ENCODE results near the gene NUP133.
"Not testable (repeated sequence)": the region's sequence is repeated elsewhere in the genome, so short reads cannot be mapped to it uniquely, and the experiment has no call there.

Gene NUP133

GRCh38 chr1:229478852-229479251 lies 29.3 kb downstream of the NUP133 start:
- DNase-seq (ENCODE audit: low spot score): no peak
- no peak overlapping the region for H3K27ac ChIP-seq
- POLR2A ChIA-PET (ENCODE audit: low non-redundant PET): no interaction called here
- CTCF ChIA-PET: no interaction called here
- TF ChIP-seq CTCF (conservative IDR thresholded peaks at IDR 0.05; ENCODE audit: low read depth): no peak

GRCh38 chr1:229475859-229476258 lies 32.3 kb downstream of the NUP133 start:
- DNase-seq (ENCODE audit: low spot score); POLR2A ChIA-PET (ENCODE audit: low non-redundant PET); H3K27ac ChIP-seq; CTCF ChIA-PET: not testable (repeated sequence)

GRCh38 chr1:229474509-229474908 lies 33.6 kb downstream of the NUP133 start:
- CTCF ChIA-PET: interaction anchor here (0.6 kb wide), 1 partner anchor 1281 kb away, joined by 3 read pairs; no protein-coding TSS in a partner anchor
- no peak for DNase-seq (ENCODE audit: low spot score)
- no peak for TF ChIP-seq CTCF (conservative IDR thresholded peaks at IDR 0.05; ENCODE audit: low read depth)
- POLR2A ChIA-PET (ENCODE audit: low non-redundant PET): no interaction called here
- no peak overlapping the region for H3K27ac ChIP-seq

GRCh38 chr1:229471175-229471574 lies 37.0 kb downstream of the NUP133 start:
- CTCF ChIA-PET: interaction anchor here (0.6 kb wide), 1 partner anchor 135 kb away, joined by 3 read pairs; no protein-coding TSS in a partner anchor

GRCh38 chr1:229470406-229471043 lies 37.6 kb downstream of the NUP133 start:
- H3K27ac ChIP-seq: no peak overlapping the region
- DNase-seq (ENCODE audit: low spot score): no peak
- TF ChIP-seq CTCF (conservative IDR thresholded peaks at IDR 0.05; ENCODE audit: low read depth): no peak
- CTCF ChIA-PET: interaction anchor here (0.6 kb wide), 1 partner anchor 135 kb away, joined by 3 read pairs; no protein-coding TSS in a partner anchor
- POLR2A ChIA-PET (ENCODE audit: low non-redundant PET): no interaction called here

More at GRCh38 chr1:229471175-229471574, 37.0 kb downstream of the NUP133 start:
- no peak overlapping the region for H3K27ac ChIP-seq
- no peak for DNase-seq (ENCODE audit: low spot score)
- no peak for TF ChIP-seq CTCF (conservative IDR thresholded peaks at IDR 0.05; ENCODE audit: low read depth)
- POLR2A ChIA-PET (ENCODE audit: low non-redundant PET): no interaction called here

GRCh38 chr1:229466887-229467286 lies 41.3 kb downstream of the NUP133 start:
- H3K27ac ChIP-seq: no peak overlapping the region
- ChIA-PET POLR2A (ENCODE audit: low non-redundant PET) (no interaction called here), CTCF (no interaction called here)
- no peak for TF ChIP-seq CTCF (conservative IDR thresholded peaks at IDR 0.05; ENCODE audit: low read depth)
- DNase-seq (ENCODE audit: low spot score): no peak

- no peak for DNase-seq (ENCODE audit: low spot score)
- no peak for TF ChIP-seq CTCF (conservative IDR thresholded peaks at IDR 0.05; ENCODE audit: low read depth)
- ChIA-PET POLR2A (ENCODE audit: low non-redundant PET) (no interaction called here), CTCF (no interaction called here)
- no peak overlapping the region for H3K27ac ChIP-seq
These were observed 43.5 kb downstream of the NUP133 start for GRCh38 chr1:229464672-229465071.
